ENCODE data around the gene FAM83D. TPM values are rescaled to one million over a fixed set of nuclear protein-coding genes. Genes with fewer than 3 reads are reported as not detected.
A peak's percentile ranks its signal among the peaks of the same experiment; 100 is the strongest.

The FAM83D gene
- total and polyA plus RNA-seq, 2 donors (not counting 1 experiment from before 2014, with no cell fraction given): 0.82 to 1.7 TPM

- DNase-seq: no peak
- H3K79me2 ChIP-seq (ENCODE audit: control insufficient read depth, insufficient read depth, low read length): peaks cover 86% of the 10 kb centered on the region
- ChIA-PET POLR2A (interaction anchor here (0.6 kb wide), 1 partner anchor 140 kb away, joined by 3 read pairs; no protein-coding TSS in a partner anchor), CTCF (interaction anchor here (0.9 to 11.0 kb wide), 20 partner anchors 9 to 236 kb away, joined by 3 to 141 read pairs (median 6); partner anchors contain the start of genes ACTR5, DHX35 and PPP1R16B)
- TF ChIP-seq, protein P1, sequence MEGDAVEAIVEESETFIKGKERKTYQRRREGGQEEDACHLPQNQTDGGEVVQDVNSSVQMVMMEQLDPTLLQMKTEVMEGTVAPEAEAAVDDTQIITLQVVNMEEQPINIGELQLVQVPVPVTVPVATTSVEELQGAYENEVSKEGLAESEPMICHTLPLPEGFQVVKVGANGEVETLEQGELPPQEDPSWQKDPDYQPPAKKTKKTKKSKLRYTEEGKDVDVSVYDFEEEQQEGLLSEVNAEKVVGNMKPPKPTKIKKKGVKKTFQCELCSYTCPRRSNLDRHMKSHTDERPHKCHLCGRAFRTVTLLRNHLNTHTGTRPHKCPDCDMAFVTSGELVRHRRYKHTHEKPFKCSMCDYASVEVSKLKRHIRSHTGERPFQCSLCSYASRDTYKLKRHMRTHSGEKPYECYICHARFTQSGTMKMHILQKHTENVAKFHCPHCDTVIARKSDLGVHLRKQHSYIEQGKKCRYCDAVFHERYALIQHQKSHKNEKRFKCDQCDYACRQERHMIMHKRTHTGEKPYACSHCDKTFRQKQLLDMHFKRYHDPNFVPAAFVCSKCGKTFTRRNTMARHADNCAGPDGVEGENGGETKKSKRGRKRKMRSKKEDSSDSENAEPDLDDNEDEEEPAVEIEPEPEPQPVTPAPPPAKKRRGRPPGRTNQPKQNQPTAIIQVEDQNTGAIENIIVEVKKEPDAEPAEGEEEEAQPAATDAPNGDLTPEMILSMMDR (IDR thresholded peaks at IDR 0.05): no peak
- no peak for TF ChIP-seq EZH2 (IDR thresholded peaks at IDR 0.05; ENCODE audit: borderline replicate concordance, insufficient read depth, low read depth, low read length, poor library complexity, severe bottlenecking)
- Mint-ChIP-seq H3K4me3 (no peak overlapping the region), H3K4me1 (peaks cover 46% of the 10 kb centered on the region), H3K27ac (peak overlapping the region; percentile 84), H3K27me3 (no peaks in the 10 kb centered on the region), H3K9me3 (ENCODE audit: insufficient read depth) (no peaks in the 10 kb centered on the region)
- H3K27ac ChIP-seq (ENCODE audit: low read length in 2 of 2): peak overlapping the region in 1 of 2 donors; percentile 53
- no peak overlapping the region for H2AFZ ChIP-seq (ENCODE audit: insufficient read depth, low read depth, low read length, poor library complexity, severe bottlenecking)
- intact Hi-C loops (cut with micrococcal nuclease): no loop called here
- H3K4me2 ChIP-seq (replicated peaks; ENCODE audit: low read depth, low read length, poor library complexity, severe bottlenecking): no peak overlapping the region
- peaks cover 2 to 65% of the 10 kb centered on the region in 2 experiments for H3K36me3 ChIP-seq (replicated peaks in 1 of 2; ENCODE audit: control extremely low read depth in 1 of 2, control insufficient read depth in 1 of 2, extremely low read depth in 1 of 2, insufficient read depth in 2 of 2, low read length in 1 of 2)
- H3K9me3 ChIP-seq (ENCODE audit: control extremely low read depth in 1 of 3, control insufficient read depth in 2 of 3, insufficient read depth in 1 of 3, low read length in 2 of 3): peaks cover 0 to 4% (median 4%) of the 10 kb centered on the region in 3 donors
- no peak overlapping the region for H3K9ac ChIP-seq (ENCODE audit: low read length)
- ATAC-seq (ENCODE audit: low read depth): no peak
- H3K27me3 ChIP-seq (replicated peaks in 1 of 4; ENCODE audit: control extremely low read depth in 1 of 4, control insufficient read depth in 3 of 4, insufficient read depth in 4 of 4, low read length in 3 of 4): no peaks in the 10 kb centered on the region
- 92% methylated on average over 8 of the region's 9 CpGs for WGBS (ENCODE audit: insufficient coverage)
- peaks cover 22 to 41% of the 10 kb centered on the region in 2 donors for H3K4me1 ChIP-seq (ENCODE audit: control insufficient read depth in 2 of 2, insufficient read depth in 2 of 2, low read length in 2 of 2)
- H4K20me1 ChIP-seq (ENCODE audit: control insufficient read depth, insufficient read depth, low read length, poor library complexity, severe bottlenecking): peaks cover 37% of the 10 kb centered on the region
- H3K4me3 ChIP-seq (ENCODE audit: control extremely low read depth in 1 of 5, extremely low read depth in 1 of 5, insufficient read depth in 1 of 5, low read depth in 2 of 5, low read length in 4 of 5): no peak overlapping the region
Observed at GRCh38 chr20:38895098-38895949, 30.9 kb upstream of the FAM83D start.
